Neural progenitor cell (in vitro differentiated cells): Measurements from ENCODE around the gene GNPAT.

ENCODE experiments used
- CTCF ChIP-seq: fragments of 200-600 bp; sonication (generic); IDR thresholded peaks from 2 replicates; pipeline ENCODE4 v1.5.1; 2017; ENCODE audit warnings: antibody characterized with exemption, mild to moderate bottlenecking
- EZH2 ChIP-seq: fragments of 200-600 bp; sonication (generic); IDR thresholded peaks from 2 replicates; pipeline ENCODE4 v1.6.1; 2017; ENCODE audit warnings: antibody characterized with exemption, mild to moderate bottlenecking, moderate library complexity
- EZH2phosphoT487 ChIP-seq: fragments of 200-600 bp; sonication (generic); IDR thresholded peaks from 2 replicates; pipeline ENCODE4 v1.6.1; 2017; ENCODE audit warnings: antibody characterized with exemption

DNA sequence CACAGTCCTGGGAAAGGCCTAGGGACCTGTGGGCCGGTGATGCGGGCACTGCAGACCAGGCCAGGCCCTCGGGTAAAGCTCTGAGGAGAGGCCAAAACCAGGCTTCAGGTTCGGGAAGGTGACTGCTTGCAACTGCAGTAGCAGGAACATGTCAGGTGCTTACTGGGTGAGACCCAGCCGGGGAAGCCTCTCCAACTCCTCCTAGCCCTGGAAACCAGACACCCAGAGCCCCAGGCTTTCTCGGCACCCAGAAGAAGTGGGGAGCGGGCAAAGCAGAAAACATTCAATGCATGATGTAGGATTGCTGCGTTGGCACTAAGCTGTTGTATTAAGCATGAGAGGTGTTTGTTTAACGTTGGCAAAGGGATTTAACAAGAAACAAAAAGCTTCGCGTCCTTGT is 20.2 kb upstream of the GNPAT start:
- TF ChIP-seq EZH2 (no peak), CTCF (no peak), EZH2phosphoT487 (no peak)
